ENCODE measurements around the gene ADK. TPM values are rescaled to one million over a fixed set of nuclear protein-coding genes. Genes with fewer than 3 reads are reported as not detected.

The ADK gene
- total and polyA plus RNA-seq, 2 of the 4 experiments (the other 2 are of a cell fraction): 30.6 to 40.9 TPM

DNA sequence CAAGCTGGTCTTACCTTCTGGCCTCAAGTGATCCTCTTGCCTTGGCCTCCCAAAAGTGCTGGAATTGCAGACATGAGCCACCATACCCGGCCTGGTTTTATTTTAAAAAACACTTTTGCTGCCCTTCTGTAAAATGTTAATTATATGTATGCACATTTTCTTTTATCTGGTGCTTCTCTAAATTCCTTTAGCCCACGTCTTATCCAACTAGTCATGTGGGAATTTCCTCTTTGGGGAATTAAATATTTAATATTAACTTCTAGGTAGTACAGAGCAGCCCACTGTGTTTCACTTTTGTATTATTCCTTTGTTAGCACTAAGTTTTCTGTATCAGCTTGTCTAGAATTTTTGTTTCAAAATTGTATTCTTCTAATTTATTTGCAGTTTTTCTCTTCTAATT, 493.7 kb downstream of the ADK start:
- H2AK5ac ChIP-seq (ENCODE audit: low read depth, low read length): no peak overlapping the region
- intact Hi-C loops (cut with micrococcal nuclease) (no loop called here), dilution Hi-C loops (cut with HindIII; ENCODE audit: low sequenced_read_pairs, unreplicated experiment) (no loop called here), in situ Hi-C loops (cut with MboI; ENCODE audit: low sequenced_read_pairs) (no loop called here)
- H3K18ac ChIP-seq (ENCODE audit: low read depth, low read length): no peak overlapping the region
- H3K36me3 ChIP-seq (ENCODE audit: control insufficient read depth, insufficient read depth, low read length): no peaks in the 10 kb centered on the region
- H3K56ac ChIP-seq (ENCODE audit: extremely low read depth, insufficient read depth, low read length): no peak overlapping the region
- CTCF ChIA-PET: no interaction called here
- ATAC-seq (ENCODE audit: low read depth): no peak
- no TSS peak for BruUV-seq (replicated peaks)
- no peak overlapping the region for H3K4me2 ChIP-seq (ENCODE audit: low read depth, low read length)
- H3K4me1 ChIP-seq (ENCODE audit: control insufficient read depth, insufficient read depth, low read length): peaks cover 2% of the 10 kb centered on the region; the same call in 1 of the 2 replicates
- no peak overlapping the region for H2BK15ac ChIP-seq (ENCODE audit: low read depth, low read length)
- no peaks in the 10 kb centered on the region for H3K9me3 ChIP-seq (ENCODE audit: control insufficient read depth, insufficient read depth, low read length)
- POLR2A ChIA-PET (ENCODE audit: unreplicated experiment): interaction anchor here (0.5 kb wide), 1 partner anchor 23 kb away, joined by 3 read pairs; no protein-coding TSS in a partner anchor
- no peak overlapping the region for H2BK5ac ChIP-seq (ENCODE audit: low read depth, low read length, poor library complexity, severe bottlenecking)
- TF ChIP-seq BHLHE40 (IDR thresholded peaks at IDR 0.05; ENCODE audit: low read depth, low read length) (no peak), CHD1 (IDR thresholded peaks at IDR 0.05; ENCODE audit: low read depth, low read length) (no peak), MAFK (IDR thresholded peaks at IDR 0.05; ENCODE audit: low read depth, low read length) (no peak), FOS (IDR thresholded peaks at IDR 0.05; ENCODE audit: low read depth, low read length) (no peak), RFX5 (IDR thresholded peaks at IDR 0.05; ENCODE audit: low read depth, low read length) (no peak), SMC3 (IDR thresholded peaks at IDR 0.05; ENCODE audit: low read depth, low read length) (no peak), MXI1 (IDR thresholded peaks at IDR 0.05; ENCODE audit: borderline replicate concordance, low read depth, low read length) (no peak), MAZ (IDR thresholded peaks at IDR 0.05; ENCODE audit: borderline replicate concordance, low read depth, low read length) (no peak), POLR2A (IDR thresholded peaks at IDR 0.05; ENCODE audit: low read depth, low read length) (no peak), CEBPB (IDR thresholded peaks at IDR 0.05; ENCODE audit: low read depth, low read length) (no peak), RAD21 (IDR thresholded peaks at IDR 0.05; ENCODE audit: low read length) (no peak), RCOR1 (IDR thresholded peaks at IDR 0.05; ENCODE audit: insufficient replicate concordance, low read length) (no peak), NFE2L2 (IDR thresholded peaks at IDR 0.05; ENCODE audit: low read depth, low read length) (no peak)
- TF ChIP-seq, protein P1, sequence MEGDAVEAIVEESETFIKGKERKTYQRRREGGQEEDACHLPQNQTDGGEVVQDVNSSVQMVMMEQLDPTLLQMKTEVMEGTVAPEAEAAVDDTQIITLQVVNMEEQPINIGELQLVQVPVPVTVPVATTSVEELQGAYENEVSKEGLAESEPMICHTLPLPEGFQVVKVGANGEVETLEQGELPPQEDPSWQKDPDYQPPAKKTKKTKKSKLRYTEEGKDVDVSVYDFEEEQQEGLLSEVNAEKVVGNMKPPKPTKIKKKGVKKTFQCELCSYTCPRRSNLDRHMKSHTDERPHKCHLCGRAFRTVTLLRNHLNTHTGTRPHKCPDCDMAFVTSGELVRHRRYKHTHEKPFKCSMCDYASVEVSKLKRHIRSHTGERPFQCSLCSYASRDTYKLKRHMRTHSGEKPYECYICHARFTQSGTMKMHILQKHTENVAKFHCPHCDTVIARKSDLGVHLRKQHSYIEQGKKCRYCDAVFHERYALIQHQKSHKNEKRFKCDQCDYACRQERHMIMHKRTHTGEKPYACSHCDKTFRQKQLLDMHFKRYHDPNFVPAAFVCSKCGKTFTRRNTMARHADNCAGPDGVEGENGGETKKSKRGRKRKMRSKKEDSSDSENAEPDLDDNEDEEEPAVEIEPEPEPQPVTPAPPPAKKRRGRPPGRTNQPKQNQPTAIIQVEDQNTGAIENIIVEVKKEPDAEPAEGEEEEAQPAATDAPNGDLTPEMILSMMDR (conservative IDR thresholded peaks at IDR 0.05; ENCODE audit: low read depth, low read length): no peak
- TF ChIP-seq, protein P2, sequence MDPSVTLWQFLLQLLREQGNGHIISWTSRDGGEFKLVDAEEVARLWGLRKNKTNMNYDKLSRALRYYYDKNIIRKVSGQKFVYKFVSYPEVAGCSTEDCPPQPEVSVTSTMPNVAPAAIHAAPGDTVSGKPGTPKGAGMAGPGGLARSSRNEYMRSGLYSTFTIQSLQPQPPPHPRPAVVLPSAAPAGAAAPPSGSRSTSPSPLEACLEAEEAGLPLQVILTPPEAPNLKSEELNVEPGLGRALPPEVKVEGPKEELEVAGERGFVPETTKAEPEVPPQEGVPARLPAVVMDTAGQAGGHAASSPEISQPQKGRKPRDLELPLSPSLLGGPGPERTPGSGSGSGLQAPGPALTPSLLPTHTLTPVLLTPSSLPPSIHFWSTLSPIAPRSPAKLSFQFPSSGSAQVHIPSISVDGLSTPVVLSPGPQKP (IDR thresholded peaks at IDR 0.05; ENCODE audit: borderline replicate concordance, low read depth, low read length): no peak
- TF ChIP-seq, protein P3, sequence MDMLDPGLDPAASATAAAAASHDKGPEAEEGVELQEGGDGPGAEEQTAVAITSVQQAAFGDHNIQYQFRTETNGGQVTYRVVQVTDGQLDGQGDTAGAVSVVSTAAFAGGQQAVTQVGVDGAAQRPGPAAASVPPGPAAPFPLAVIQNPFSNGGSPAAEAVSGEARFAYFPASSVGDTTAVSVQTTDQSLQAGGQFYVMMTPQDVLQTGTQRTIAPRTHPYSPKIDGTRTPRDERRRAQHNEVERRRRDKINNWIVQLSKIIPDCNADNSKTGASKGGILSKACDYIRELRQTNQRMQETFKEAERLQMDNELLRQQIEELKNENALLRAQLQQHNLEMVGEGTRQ (IDR thresholded peaks at IDR 0.05; ENCODE audit: low read depth, low read length): no peak
- no peak overlapping the region for H2BK20ac ChIP-seq (ENCODE audit: low read depth, low read length)
- no peak overlapping the region for H4K8ac ChIP-seq (ENCODE audit: low read depth in 2 of 2, low read length in 2 of 2)
- no peak overlapping the region for H3K27ac ChIP-seq (ENCODE audit: insufficient read depth, low read length)
- H3K9me1 ChIP-seq (ENCODE audit: insufficient read depth, low read length): peaks cover 2% of the 10 kb centered on the region; the same call in 1 of the 2 replicates
- no peak overlapping the region for H2AFZ ChIP-seq (replicated peaks; ENCODE audit: low read length, poor library complexity)
- no peaks in the 10 kb centered on the region for H3K27me3 ChIP-seq (ENCODE audit: control insufficient read depth, insufficient read depth, low read length)
- no peak overlapping the region for H3K14ac ChIP-seq (replicated peaks; ENCODE audit: low read depth, low read length)
- no CpG with 5 or more reads among the region's 2 CpGs for WGBS, 2 experiments (ENCODE audit: extremely low coverage in 2 of 2, insufficient read length in 1 of 2)
- H3K23ac ChIP-seq (ENCODE audit: low read depth, low read length): no peak overlapping the region
- no peak overlapping the region for H4K5ac ChIP-seq (ENCODE audit: low read depth, low read length)
- H3K4me3 ChIP-seq (ENCODE audit: insufficient read depth, low read depth, low read length): no peak overlapping the region
- DNase-seq: no peak
- no peak overlapping the region for H2AK9ac ChIP-seq (replicated peaks; ENCODE audit: low read depth, low read length, poor library complexity)
- no peak overlapping the region for H4K91ac ChIP-seq (ENCODE audit: insufficient read depth, low read depth, low read length)
- H3K79me1 ChIP-seq (ENCODE audit: low read depth in 1 of 2, low read length in 2 of 2): no peaks in the 10 kb centered on the region
- H2BK120ac ChIP-seq (ENCODE audit: low read depth, low read length): no peak overlapping the region
- no peaks in the 10 kb centered on the region for H4K20me1 ChIP-seq (ENCODE audit: insufficient read depth, low read length)
- H3K4ac ChIP-seq (ENCODE audit: low read depth, low read length): no peak overlapping the region
- H3K9ac ChIP-seq (ENCODE audit: low read depth, low read length): no peak overlapping the region

All from IMR-90 (cell line).